Measurements from ENCODE around the gene PRSS21. TPM values are rescaled to one million over a fixed set of nuclear protein-coding genes. Genes with fewer than 3 reads are reported as not detected.

Gene PRSS21
- total RNA-seq, 4 donors from 2014 or later, result not detected

DNA sequence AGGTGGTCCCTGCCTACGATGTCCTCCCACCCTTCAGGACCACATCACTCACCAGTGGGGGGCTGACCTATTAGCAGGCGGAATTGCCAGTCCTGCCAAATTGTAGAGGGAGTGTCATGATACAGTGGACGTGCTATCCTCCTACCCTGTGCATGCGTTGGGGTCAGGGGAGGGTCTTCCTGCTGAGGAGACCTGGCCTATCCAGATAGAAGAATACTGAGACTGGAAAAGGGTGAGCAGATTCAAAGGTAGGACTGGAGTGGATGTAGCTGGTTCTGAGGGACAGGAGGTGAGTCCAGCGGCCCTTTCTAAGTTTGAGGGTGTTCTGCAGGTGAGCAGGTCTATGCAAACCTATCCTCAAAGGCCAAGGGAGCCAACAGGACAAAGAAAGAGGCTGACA lies 10.8 kb upstream of the PRSS21 start:
- Histone ChIP-seq H3K27ac (no peak overlapping the region), H3K36me3 (no peaks in the 10 kb centered on the region), H3K9me3 (peaks cover 0 to 32% (median 8%) of the 10 kb centered on the region in 4 donors), H3K27me3 (peaks cover 0 to 9% of the 10 kb centered on the region in 2 donors), H3K4me1 (no peaks in the 10 kb centered on the region), H3K4me3 (no peak overlapping the region)
- no peak for DNase-seq (ENCODE audit: low spot score in 2 of 2)
- TF ChIP-seq, protein P1, sequence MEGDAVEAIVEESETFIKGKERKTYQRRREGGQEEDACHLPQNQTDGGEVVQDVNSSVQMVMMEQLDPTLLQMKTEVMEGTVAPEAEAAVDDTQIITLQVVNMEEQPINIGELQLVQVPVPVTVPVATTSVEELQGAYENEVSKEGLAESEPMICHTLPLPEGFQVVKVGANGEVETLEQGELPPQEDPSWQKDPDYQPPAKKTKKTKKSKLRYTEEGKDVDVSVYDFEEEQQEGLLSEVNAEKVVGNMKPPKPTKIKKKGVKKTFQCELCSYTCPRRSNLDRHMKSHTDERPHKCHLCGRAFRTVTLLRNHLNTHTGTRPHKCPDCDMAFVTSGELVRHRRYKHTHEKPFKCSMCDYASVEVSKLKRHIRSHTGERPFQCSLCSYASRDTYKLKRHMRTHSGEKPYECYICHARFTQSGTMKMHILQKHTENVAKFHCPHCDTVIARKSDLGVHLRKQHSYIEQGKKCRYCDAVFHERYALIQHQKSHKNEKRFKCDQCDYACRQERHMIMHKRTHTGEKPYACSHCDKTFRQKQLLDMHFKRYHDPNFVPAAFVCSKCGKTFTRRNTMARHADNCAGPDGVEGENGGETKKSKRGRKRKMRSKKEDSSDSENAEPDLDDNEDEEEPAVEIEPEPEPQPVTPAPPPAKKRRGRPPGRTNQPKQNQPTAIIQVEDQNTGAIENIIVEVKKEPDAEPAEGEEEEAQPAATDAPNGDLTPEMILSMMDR (IDR thresholded peaks at IDR 0.05), result no peak
- no peak for TF ChIP-seq EP300 (IDR thresholded peaks at IDR 0.05)
- TF ChIP-seq POLR2A (IDR thresholded peaks at IDR 0.05), result no peak
- WGBS, 2 donors, result 76 to 79% methylated on average over 5 of the region's 5 CpGs

DNA sequence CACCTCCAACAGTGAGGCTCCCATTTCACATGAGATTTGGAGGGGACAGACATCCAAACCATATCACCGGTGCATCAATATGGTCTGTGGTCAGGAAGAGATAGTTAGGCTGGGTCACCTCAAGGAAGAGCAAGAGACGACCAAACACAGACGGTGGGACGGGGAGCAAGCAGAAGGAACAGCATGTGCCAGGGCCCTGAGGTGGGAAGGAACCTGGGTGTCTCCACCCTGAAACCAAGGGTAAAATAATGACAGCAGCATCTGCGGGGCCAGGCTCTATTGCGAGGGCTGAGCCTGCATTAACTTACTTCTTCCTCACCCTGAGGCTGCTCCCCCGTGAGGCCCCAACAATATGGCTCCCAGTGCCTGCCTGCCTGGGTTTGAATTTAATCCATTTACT lies 8.9 kb upstream of the PRSS21 start:
- TF ChIP-seq EP300 (IDR thresholded peaks at IDR 0.05) (no peak), POLR2A (IDR thresholded peaks at IDR 0.05) (no peak)
- TF ChIP-seq, protein P1 (IDR thresholded peaks at IDR 0.05), result no peak
- H3K27ac ChIP-seq, result no peak overlapping the region
- peaks cover 0 to 21% of the 10 kb centered on the region in 2 donors for H3K27me3 ChIP-seq
- H3K4me1 ChIP-seq, result no peaks in the 10 kb centered on the region
- WGBS, 2 donors, result 83 to 91% methylated on average over 7 of the region's 7 CpGs
- H3K36me3 ChIP-seq, result no peaks in the 10 kb centered on the region
- no peak overlapping the region for H3K4me3 ChIP-seq
- no peak for DNase-seq (ENCODE audit: low spot score in 2 of 2)
- peaks cover 0 to 28% (median 7%) of the 10 kb centered on the region in 4 donors for H3K9me3 ChIP-seq

DNA sequence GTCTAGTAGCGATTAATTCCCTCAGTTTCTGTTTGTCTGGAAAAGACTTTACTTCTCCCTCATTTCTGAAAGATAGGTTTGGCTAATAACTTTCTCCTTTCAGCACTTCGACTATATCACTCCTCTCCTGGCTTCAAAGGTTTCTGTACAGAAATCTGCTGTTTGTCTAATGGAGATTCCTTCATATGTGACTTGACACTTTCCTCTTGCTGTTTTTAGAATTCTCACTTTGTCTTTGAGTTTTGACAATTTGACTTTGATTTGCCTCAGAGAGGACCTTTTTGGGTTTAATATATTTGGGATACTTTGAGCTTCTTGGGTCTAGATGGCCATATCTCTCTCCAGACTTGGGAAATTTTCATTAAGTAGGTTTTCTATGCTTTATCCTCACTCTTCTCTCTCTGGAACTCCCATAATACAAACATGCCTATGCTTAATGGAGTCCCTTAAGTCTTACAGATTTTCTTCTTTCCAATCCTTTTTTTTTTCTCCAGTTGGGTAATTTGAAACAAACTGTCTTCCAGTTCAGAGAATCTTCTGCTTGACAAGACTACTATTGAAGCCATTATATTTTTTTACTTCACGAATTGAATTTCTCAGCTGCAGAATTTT lies 7.8 kb upstream of the PRSS21 start:
- H3K36me3 ChIP-seq, result no peaks in the 10 kb centered on the region
- no peaks in the 10 kb centered on the region for H3K4me1 ChIP-seq
- peaks cover 0 to 21% of the 10 kb centered on the region in 2 donors for H3K27me3 ChIP-seq
- TF ChIP-seq, protein P1 (IDR thresholded peaks at IDR 0.05), result no peak
- no peak for TF ChIP-seq EP300 (IDR thresholded peaks at IDR 0.05)
- TF ChIP-seq POLR2A (IDR thresholded peaks at IDR 0.05), result no peak
- H3K27ac ChIP-seq, result no peak overlapping the region
- 85 to 89% methylated on average over 3 of the region's 3 CpGs for WGBS, 2 donors
- DNase-seq (ENCODE audit: low spot score in 2 of 2), result no peak
- H3K4me3 ChIP-seq, result no peak overlapping the region
- peaks cover 0 to 17% (median under 1%) of the 10 kb centered on the region in 4 donors for H3K9me3 ChIP-seq

DNA sequence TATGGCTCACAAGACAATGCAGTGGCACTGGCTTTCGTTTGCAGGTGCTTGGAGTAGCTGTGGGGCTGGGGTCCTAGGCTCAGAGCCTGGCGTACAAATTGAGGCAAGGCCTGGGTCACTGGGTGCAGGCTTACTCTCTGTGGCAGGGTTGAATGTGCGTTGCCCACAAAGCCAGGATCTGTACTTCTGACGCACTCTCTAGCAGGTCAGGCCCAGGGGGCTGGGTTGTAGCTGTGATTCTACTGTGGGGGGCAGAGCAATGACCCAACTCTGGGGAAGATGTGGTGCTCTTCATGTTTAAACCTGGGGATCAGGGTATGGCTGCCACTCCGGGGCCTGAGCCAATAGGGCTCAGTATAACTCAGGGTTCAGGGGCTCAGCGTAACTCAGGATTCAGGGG lies 6.4 kb upstream of the PRSS21 start:
- H3K27me3 ChIP-seq, result peaks cover 0 to 26% of the 10 kb centered on the region in 2 donors
- DNase-seq (ENCODE audit: low spot score in 2 of 2), result no peak
- WGBS, 2 donors, result 70 to 92% methylated on average over 6 of the region's 6 CpGs
- H3K4me1 ChIP-seq, result no peaks in the 10 kb centered on the region
- H3K4me3 ChIP-seq, result no peak overlapping the region
- no peaks in the 10 kb centered on the region for H3K36me3 ChIP-seq
- peaks cover 0 to 3% (median 0%) of the 10 kb centered on the region in 4 donors for H3K9me3 ChIP-seq
- H3K27ac ChIP-seq, result no peak overlapping the region
- TF ChIP-seq EP300 (IDR thresholded peaks at IDR 0.05) (no peak), POLR2A (IDR thresholded peaks at IDR 0.05) (no peak)
- TF ChIP-seq, protein P1 (IDR thresholded peaks at IDR 0.05), result no peak

DNA sequence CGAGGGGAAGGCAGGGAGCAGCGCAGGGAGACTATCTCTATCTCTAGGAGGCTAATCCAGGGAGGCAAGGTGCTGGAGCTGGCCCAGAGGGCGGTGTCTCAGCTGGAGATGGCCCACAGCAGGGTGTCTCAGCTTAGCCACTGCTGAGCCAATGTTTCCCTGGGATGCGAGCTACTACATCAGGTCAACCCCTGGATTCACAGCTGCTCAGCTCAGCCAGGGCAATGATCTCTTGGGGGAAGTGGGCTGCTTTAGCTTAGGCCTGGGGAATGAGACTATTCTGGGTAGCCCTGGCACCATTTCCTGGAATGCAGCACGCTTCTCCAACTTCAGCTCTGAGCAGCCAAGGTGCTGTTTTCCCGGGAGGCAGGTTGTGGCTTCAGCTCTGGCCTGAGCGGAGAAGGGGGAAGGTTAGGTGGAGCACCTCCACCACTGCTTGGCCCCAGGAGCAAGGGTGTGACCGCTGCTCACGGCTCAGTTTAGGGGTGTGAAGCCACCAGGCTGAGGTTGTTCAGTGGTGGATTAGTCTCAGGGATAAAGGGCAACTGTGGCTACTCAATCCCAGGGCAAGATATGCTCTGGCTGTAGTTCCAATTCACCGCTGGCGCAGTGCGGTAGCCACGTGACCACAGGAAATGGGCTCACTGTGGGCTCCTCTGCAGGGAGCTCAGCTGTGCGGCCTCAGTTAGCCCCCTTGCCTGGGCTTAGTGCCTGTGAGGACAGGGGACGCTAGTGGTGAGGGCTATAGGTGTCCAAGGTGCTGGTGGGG lies 5.2 kb upstream of the PRSS21 start:
- TF ChIP-seq EP300 (IDR thresholded peaks at IDR 0.05), result no peak
- TF ChIP-seq, protein P1 (IDR thresholded peaks at IDR 0.05), result no peak
- Histone ChIP-seq H3K27ac (no peak overlapping the region), H3K4me3 (no peak overlapping the region), H3K4me1 (no peaks in the 10 kb centered on the region), H3K36me3 (no peaks in the 10 kb centered on the region), H3K27me3 (peaks cover 0 to 26% of the 10 kb centered on the region in 2 donors), H3K9me3 (peaks cover 0 to 3% (median 0%) of the 10 kb centered on the region in 4 donors)
- WGBS, 2 donors, result 68 to 70% methylated on average over 12 to 14 of the region's 15 CpGs
- DNase-seq (ENCODE audit: low spot score in 2 of 2), result no peak

All from tibial nerve (tissue), 4 donors.